ENCODE data around the gene DES. TPM values are rescaled to one million over a fixed set of nuclear protein-coding genes. Genes with fewer than 3 reads are reported as not detected.

The DES gene
- total RNA-seq, 1 donor from 2014 or later = 12,920 TPM

Other genes with a start within 250 kb of the DES start
- gene SLC23A3, start 248.3 kb upstream of the DES start, total RNA-seq = 1.4 TPM
- gene CNPPD1, start 241.5 kb upstream of the DES start, total RNA-seq = 69.3 TPM
- gene RETREG2, start 240.1 kb upstream of the DES start, total RNA-seq = 36.8 TPM
- gene ZFAND2B, start 211.6 kb upstream of the DES start, total RNA-seq = 21.3 TPM
- gene ABCB6, start 199.4 kb upstream of the DES start, total RNA-seq = 25.2 TPM
- gene ATG9A, start 188.7 kb upstream of the DES start, total RNA-seq = 86.3 TPM
- gene ANKZF1, start 188.6 kb upstream of the DES start, total RNA-seq = 27.3 TPM
- gene GLB1L, start 172.9 kb upstream of the DES start, total RNA-seq = 1.4 TPM
- 16.7 TPM for gene STK16, start 172.9 kb upstream of the DES start, total RNA-seq
- not detected for gene TUBA4B, start 165.1 kb upstream of the DES start, total RNA-seq
- gene TUBA4A, start 164.5 kb upstream of the DES start, total RNA-seq = 84.3 TPM
- 83.3 TPM for gene DNAJB2, start 139.0 kb upstream of the DES start, total RNA-seq
- not detected for gene PTPRN, start 109.0 kb upstream of the DES start, total RNA-seq
- not detected for gene RESP18, start 85.6 kb upstream of the DES start, total RNA-seq
- gene DNPEP, start 30.5 kb upstream of the DES start, total RNA-seq = 76.5 TPM
- gene SPEG, start 16.5 kb downstream of the DES start, total RNA-seq = 103 TPM
- gene GMPPA, start 80.5 kb downstream of the DES start, total RNA-seq = 22.3 TPM
- gene ASIC4, start 96.1 kb downstream of the DES start, total RNA-seq = not detected
- 85.9 TPM for gene CHPF, start 125.4 kb downstream of the DES start, total RNA-seq
- 2.6 TPM for gene TMEM198, start 125.7 kb downstream of the DES start, total RNA-seq
- 165 TPM for gene OBSL1, start 153.2 kb downstream of the DES start, total RNA-seq
- gene INHA, start 153.9 kb downstream of the DES start, total RNA-seq = 2.6 TPM
- 15.6 TPM for gene STK11IP, start 179.5 kb downstream of the DES start, total RNA-seq
- gene SLC4A3, start 209.3 kb downstream of the DES start, total RNA-seq = 503 TPM